ENCODE measurements around the gene MSRB3. TPM values are rescaled to one million over a fixed set of nuclear protein-coding genes. Genes with fewer than 3 reads are reported as not detected.

The MSRB3 gene
- total and polyA plus RNA-seq, 2 donors (not counting 3 experiments of a cell fraction or from before 2014, with no cell fraction given) = 20.0 to 59.3 TPM

DNA sequence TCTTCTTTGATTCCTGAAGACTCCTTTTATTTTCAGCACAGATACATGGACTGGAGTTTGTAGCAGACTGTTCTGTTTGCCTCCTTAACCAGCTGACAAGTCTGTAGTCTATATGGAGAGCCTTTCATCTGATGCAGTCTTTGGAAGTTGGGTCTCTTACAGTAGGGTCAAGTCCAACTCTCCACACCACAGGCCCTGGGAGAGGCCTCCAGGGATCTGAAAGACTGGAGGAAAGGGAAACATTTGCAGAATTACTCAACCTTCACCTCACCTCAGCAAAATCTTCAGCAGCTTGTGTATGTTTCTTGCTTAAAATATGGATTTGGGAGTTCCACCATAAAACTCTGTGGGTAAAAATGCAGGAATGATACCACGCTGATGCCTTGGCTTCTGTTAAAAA is 188.4 kb downstream of the MSRB3 start:
- Histone ChIP-seq H3K4me3 (replicated peaks in 1 of 3; ENCODE audit: insufficient read depth in 1 of 3, low read depth in 1 of 3, low read length in 3 of 3) (no peak overlapping the region), H2AFZ (ENCODE audit: low read depth, low read length) (no peak overlapping the region), H3K9ac (replicated peaks; ENCODE audit: extremely low read depth, insufficient read depth, low read length) (no peak overlapping the region), H3K9me3 (replicated peaks; ENCODE audit: control insufficient read depth, insufficient read depth, low read length) (no peaks in the 10 kb centered on the region), H3K79me2 (ENCODE audit: control insufficient read depth, insufficient read depth, low read length) (no peaks in the 10 kb centered on the region), H3K27ac (ENCODE audit: insufficient read depth, low read depth, low read length) (no peak overlapping the region), H3K36me3 (ENCODE audit: control insufficient read depth in 2 of 2, extremely low read depth in 1 of 2, insufficient read depth in 2 of 2, low read length in 2 of 2) (no peaks in the 10 kb centered on the region), H3K9me1 (replicated peaks; ENCODE audit: control insufficient read depth, extremely low read depth, insufficient read depth, low read length) (no peaks in the 10 kb centered on the region), H3K27me3 (ENCODE audit: control insufficient read depth in 2 of 2, insufficient read depth in 2 of 2, low read length in 2 of 2) (no peaks in the 10 kb centered on the region), H4K20me1 (replicated peaks; ENCODE audit: control insufficient read depth, extremely low read depth, insufficient read depth, low read length) (no peaks in the 10 kb centered on the region), H3K4me1 (ENCODE audit: control insufficient read depth, extremely low read depth, insufficient read depth, low read length) (no peaks in the 10 kb centered on the region), H3K4me2 (ENCODE audit: insufficient read depth, low read length) (no peak overlapping the region)
- intact Hi-C loops (cut with micrococcal nuclease) (no loop called here), dilution Hi-C loops (cut with MboI; ENCODE audit: extremely low pct_ligation_motif_present, low sequenced_read_pairs) (no loop called here)
- CTCF ChIA-PET = no interaction called here
- no peak for TF ChIP-seq GATA2 (IDR thresholded peaks at IDR 0.05; ENCODE audit: insufficient read depth, insufficient read length, low read depth, low read length)
- no peak for TF ChIP-seq POLR2A (IDR thresholded peaks at IDR 0.05; ENCODE audit: low read depth, low read length)
- no peak for TF ChIP-seq FOS (IDR thresholded peaks at IDR 0.05; ENCODE audit: borderline replicate concordance, insufficient read depth, low read length)
- TF ChIP-seq, protein P1, sequence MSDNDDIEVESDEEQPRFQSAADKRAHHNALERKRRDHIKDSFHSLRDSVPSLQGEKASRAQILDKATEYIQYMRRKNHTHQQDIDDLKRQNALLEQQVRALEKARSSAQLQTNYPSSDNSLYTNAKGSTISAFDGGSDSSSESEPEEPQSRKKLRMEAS (IDR thresholded peaks at IDR 0.05; ENCODE audit: insufficient read depth, insufficient read length) = no peak
- TF ChIP-seq POLR2AphosphoS5 (IDR thresholded peaks at IDR 0.05; ENCODE audit: insufficient read depth, low read depth, low read length) = no peak
- no peak for TF ChIP-seq JUN (IDR thresholded peaks at IDR 0.05; ENCODE audit: borderline replicate concordance, insufficient read depth, insufficient read length, low read depth)
- no peak for TF ChIP-seq MYC (IDR thresholded peaks at IDR 0.05; ENCODE audit: low read depth, low read length)
- TF ChIP-seq CTCF (IDR thresholded peaks at IDR 0.05; ENCODE audit: extremely low read depth in 1 of 2, insufficient read depth in 1 of 2, low read depth in 1 of 2, low read length in 2 of 2) = no peak
- TF ChIP-seq EZH2 (IDR thresholded peaks at IDR 0.05; ENCODE audit: borderline replicate concordance, low read depth, low read length, severe bottlenecking) = no peak
- no TSS peak for BruUV-seq (replicated peaks)
- FAIRE-seq = no peak
- DNase-seq (ENCODE audit: low read depth, low spot score) = no peak
- POLR2A ChIA-PET = no interaction called here
